B cell (primary cell): ENCODE results near the gene FXYD2. TPM values are rescaled to one million over a fixed set of nuclear protein-coding genes. Genes with fewer than 3 reads are reported as not detected.

ENCODE experiments used
- ATAC-seq: fragments of 200-7000 bp; cut with Tn5 transposase; one replicate; pipeline ENCODE4 v1.10.0; 2021; ENCODE audit warnings: low read depth, mild to moderate bottlenecking, moderate number of reproducible peaks, moderate library complexity
- CTCF ChIA-PET: fragments of 350-600 bp; sonication (Branson Sonifier 250); formaldehyde crosslinking; loops from one replicate; lab custom pipeline; 2021; ENCODE audit warnings: antibody characterized with exemption, inconsistent platforms; lab: Charles Lee
- POLR2A ChIA-PET: fragments of 350-600 bp; sonication (Branson Sonifier 250); formaldehyde crosslinking; loops from one replicate; lab custom pipeline; 2021; ENCODE audit warnings: antibody characterized with exemption; lab: Charles Lee
- DNase-seq: peaks from one replicate; pipeline ENCODE4 v3.0.0; 2013
- H2AFZ ChIP-seq: 2 replicates; pipeline ENCODE4 v1.6.1; 2012; ENCODE audit warnings: mild to moderate bottlenecking, low read depth, low read length; ENCODE audit not compliant: insufficient read depth, poor library complexity, severe bottlenecking
- H3K27ac ChIP-seq, 2 donors: 1 replicate in 1 of 2; 2 replicates in 1 of 2; pipeline ENCODE4 v1.5.1; 2012 to 2013; ENCODE audit warnings: low read length in 2 of 2, mild to moderate bottlenecking in 2 of 2, moderate library complexity in 1 of 2
- H3K27me3 ChIP-seq, 4 experiments: fragments of 200-600 bp in 1 of 4; sonication (generic) in 1 of 4; replicated peaks in 1 of 4; 1 replicate in 2 of 4; 2 replicates in 2 of 4; pipeline versions ENCODE4 v1.6.1 to v1.7.0; 2013 to 2016; ENCODE audit warnings: low read length in 3 of 4, mild to moderate bottlenecking in 2 of 4, mixed read lengths in 1 of 4, moderate library complexity in 1 of 4; ENCODE audit not compliant: insufficient read depth in 4 of 4, control insufficient read depth in 3 of 4; ENCODE audit errors: control extremely low read depth in 1 of 4
- H3K36me3 ChIP-seq, 2 experiments: replicated peaks in 1 of 2; 1 replicate in 1 of 2; 2 replicates in 1 of 2; pipeline versions ENCODE4 v1.6.1 to v1.7.1; 2013; ENCODE audit warnings: low read length in 1 of 2; ENCODE audit not compliant: insufficient read depth in 2 of 2, control insufficient read depth in 1 of 2; ENCODE audit errors: control extremely low read depth in 1 of 2, extremely low read depth in 1 of 2
- H3K4me1 ChIP-seq, 2 donors: fragments of 200-600 bp in 1 of 2; sonication (generic) in 1 of 2; 1 replicate in 1 of 2; 2 replicates in 1 of 2; pipeline versions ENCODE4 v1.5.1 to v1.6.1; 2013 to 2017; ENCODE audit warnings: low read length in 2 of 2; ENCODE audit not compliant: control insufficient read depth in 2 of 2, insufficient read depth in 2 of 2
- H3K4me2 ChIP-seq: replicated peaks from 2 replicates; pipeline ENCODE3; 2012; ENCODE audit warnings: mild to moderate bottlenecking, low read depth, low read length; ENCODE audit not compliant: poor library complexity, severe bottlenecking
- H3K4me3 ChIP-seq, 5 experiments: fragments of 200-600 bp in 1 of 5; sonication (generic) in 1 of 5; 1 replicate in 3 of 5; 2 replicates in 2 of 5; pipeline versions ENCODE4 v1.5.1 to v1.7.0; 2011 to 2016; ENCODE audit warnings: low read length in 4 of 5, mild to moderate bottlenecking in 4 of 5, low read depth in 2 of 5, control low read depth in 1 of 5, moderate library complexity in 1 of 5; ENCODE audit not compliant: insufficient read depth in 1 of 5; ENCODE audit errors: control extremely low read depth in 1 of 5, extremely low read depth in 1 of 5
- H3K79me2 ChIP-seq: fragments of 200-600 bp; sonication (generic); one replicate; pipeline ENCODE4 v1.6.0; 2016; ENCODE audit warnings: low read length; ENCODE audit not compliant: control insufficient read depth, insufficient read depth
- H3K9ac ChIP-seq: fragments of 200-600 bp; sonication (generic); 2 replicates; pipeline ENCODE4 v1.6.1; 2017; ENCODE audit warnings: mild to moderate bottlenecking, low read length, moderate library complexity
- H3K9me3 ChIP-seq, 3 donors: one replicate each; pipeline versions ENCODE4 v1.6.1 to v1.7.1; 2013; ENCODE audit warnings: low read length in 2 of 3; ENCODE audit not compliant: control insufficient read depth in 2 of 3, insufficient read depth in 1 of 3; ENCODE audit errors: control extremely low read depth in 1 of 3
- H4K20me1 ChIP-seq: 2 replicates; pipeline ENCODE4 v1.6.0; 2012; ENCODE audit warnings: mild to moderate bottlenecking, low read length; ENCODE audit not compliant: insufficient read depth, control insufficient read depth, poor library complexity, severe bottlenecking
- H3K27ac Mint-ChIP-seq: one replicate; pipeline ENCODE4 v1.8.0; 2021; ENCODE audit warnings: mixed read lengths
- H3K27me3 Mint-ChIP-seq: one replicate; pipeline ENCODE4 v1.8.0; 2021; ENCODE audit warnings: mixed read lengths
- H3K4me1 Mint-ChIP-seq: one replicate; pipeline ENCODE4 v1.8.0; 2021; ENCODE audit warnings: mixed read lengths
- H3K4me3 Mint-ChIP-seq: one replicate; pipeline ENCODE4 v1.8.0; 2021; ENCODE audit warnings: mixed read lengths
- H3K9me3 Mint-ChIP-seq: one replicate; pipeline ENCODE4 v1.8.0; 2022; ENCODE audit warnings: mixed read lengths; ENCODE audit not compliant: insufficient read depth
- CTCF ChIP-seq: fragments of 200-600 bp; IDR thresholded peaks from one replicate; pipeline ENCODE4 v1.8.0; 2022; ENCODE audit warnings: antibody characterized with exemption, mild to moderate bottlenecking
- EZH2 ChIP-seq: IDR thresholded peaks from 2 replicates; pipeline ENCODE4 v1.6.1; 2012; ENCODE audit warnings: borderline replicate concordance, low read depth, mild to moderate bottlenecking, moderate library complexity, low read length; ENCODE audit not compliant: insufficient read depth, poor library complexity, severe bottlenecking
- WGBS: methylation state at CpG from one replicate; pipeline ENCODE4 v1.1.5; 2013; ENCODE audit warnings: missing lambda C conversion rate; ENCODE audit not compliant: insufficient coverage; 5-methylcytosine and 5-hydroxymethylcytosine counted together
- intact Hi-C: fragments of 100-400 bp; cut with micrococcal nuclease; formaldehyde crosslinking; loops from one replicate; pipeline ENCODE4 v1.10.0; 2022
- polyA plus RNA-seq: library from polyadenylated mRNA; depleted of rRNA; stranded (reverse); fragments of >200 nt; gene quantifications from 2 replicates; pipeline ENCODE4 v1.2.3, GENCODE V29; 2012
- total RNA-seq, 2 donors: library from RNA; stranded (reverse); fragments of 120-200 nt in 1 of 2; gene quantifications; 1 replicate in 1 of 2; 2 replicates in 1 of 2; pipeline versions ENCODE4 v1.2.3 to v1.2.4, GENCODE V29; 2013 to 2022

Gene FXYD2
- total and polyA plus RNA-seq, 2 donors (not counting 1 experiment from before 2014, with no cell fraction given): 0.61 to 19.5 TPM

- TF ChIP-seq CTCF (no peak), EZH2 (no peak)
- H3K9me3 Mint-ChIP-seq: no peaks in the 10 kb centered on the region
- H3K27ac Mint-ChIP-seq: no peak overlapping the region
- 94% methylated on average over 21 of the region's 26 CpGs for WGBS
- CTCF ChIA-PET: interaction anchor here (1.2 kb wide), 1 partner anchor 27 kb away, joined by 4 read pairs; no protein-coding TSS in a partner anchor
- intact Hi-C loops: no loop called here
- DNase-seq (no peak), ATAC-seq (no peak)
- H3K27me3 ChIP-seq: peaks cover 0 to 23% (median under 1%) of the 10 kb centered on the region in 4 experiments
- H3K4me3 Mint-ChIP-seq: no peak overlapping the region
- no peak overlapping the region for H3K4me3 ChIP-seq
- H3K4me1 ChIP-seq: no peaks in the 10 kb centered on the region
- no peaks in the 10 kb centered on the region for H3K9me3 ChIP-seq
- no peaks in the 10 kb centered on the region for H3K4me1 Mint-ChIP-seq
- no peak overlapping the region for H2AFZ ChIP-seq
- no peak overlapping the region for H3K27ac ChIP-seq
- no peak overlapping the region for H3K4me2 ChIP-seq
- POLR2A ChIA-PET: no interaction called here
- H3K27me3 Mint-ChIP-seq: peaks cover 63% of the 10 kb centered on the region
- no peaks in the 10 kb centered on the region for H3K79me2 ChIP-seq
- H3K36me3 ChIP-seq: peaks cover 0 to 2% of the 10 kb centered on the region in 2 experiments
- no peak overlapping the region for H3K9ac ChIP-seq
- no peaks in the 10 kb centered on the region for H4K20me1 ChIP-seq
Observed at GRCh38 chr11:117780456-117780855, 44.1 kb downstream of the FXYD2 start.

- Histone ChIP-seq H3K9ac (no peak overlapping the region), H2AFZ (no peak overlapping the region), H3K4me3 (no peak overlapping the region), H3K36me3 (peaks cover 0 to 2% of the 10 kb centered on the region in 2 experiments), H3K4me2 (no peak overlapping the region), H3K27me3 (peaks cover 0 to 31% (median 0%) of the 10 kb centered on the region in 4 experiments), H3K9me3 (no peaks in the 10 kb centered on the region), H3K4me1 (no peaks in the 10 kb centered on the region), H3K27ac (no peak overlapping the region), H4K20me1 (no peaks in the 10 kb centered on the region), H3K79me2 (no peaks in the 10 kb centered on the region)
- intact Hi-C loops: no loop called here
- TF ChIP-seq CTCF (no peak), EZH2 (no peak)
- Mint-ChIP-seq H3K4me3 (no peak overlapping the region), H3K4me1 (no peaks in the 10 kb centered on the region), H3K9me3 (no peaks in the 10 kb centered on the region), H3K27ac (no peak overlapping the region), H3K27me3 (peaks cover 40% of the 10 kb centered on the region)
- ChIA-PET CTCF (no interaction called here), POLR2A (no interaction called here)
- ATAC-seq: no peak
- no CpG with 5 or more reads among the region's 3 CpGs for WGBS
- no peak for DNase-seq
Observed at GRCh38 chr11:117774553-117774952, 50.0 kb downstream of the FXYD2 start.
